Measurements from ENCODE around the gene CBLB. TPM values are rescaled to one million over a fixed set of nuclear protein-coding genes. Genes with fewer than 3 reads are reported as not detected.

CBLB gene
- total and polyA plus RNA-seq, 2 experiments from 2014 or later: 20.5 to 47.7 TPM

DNA sequence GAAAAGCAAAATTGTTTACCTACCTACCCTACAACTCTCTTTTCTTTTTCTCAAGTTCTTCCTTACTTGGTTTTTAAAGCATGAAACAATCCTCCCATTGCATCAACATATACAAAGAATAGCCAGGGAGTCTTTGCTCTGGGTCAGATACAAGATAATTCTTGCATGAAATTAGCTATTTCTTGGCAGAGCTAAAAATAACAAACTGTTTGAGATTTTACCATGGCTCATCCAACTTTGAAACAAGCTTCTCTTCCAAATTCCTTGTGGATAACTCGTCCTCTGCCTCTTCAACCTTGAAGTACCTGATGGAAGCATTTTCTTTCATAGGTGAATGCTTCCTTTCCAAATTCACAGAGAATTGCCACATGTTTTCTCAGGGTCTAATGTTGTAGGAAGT is 9.2 kb upstream of the CBLB start:
- H3K27ac Mint-ChIP-seq: peak overlapping the region; percentile 25
- Histone ChIP-seq H3K4me2 (0 out of 2 replicates have a peak overlapping the region, but pooled peaks have one; percentile 5), H3F3A (replicated peaks; ENCODE audit: low read depth) (no peaks in the 10 kb centered on the region), H3K27me3 (ENCODE audit: insufficient read depth) (no peaks in the 10 kb centered on the region), H2AFZ (no peak overlapping the region), H3K79me2 (replicated peaks; ENCODE audit: insufficient read depth) (no peaks in the 10 kb centered on the region), H3K9me2 (ENCODE audit: insufficient read depth) (no peaks in the 10 kb centered on the region), H3K27ac (ENCODE audit: low read depth) (0 out of 2 replicates have a peak overlapping the region, but pooled peaks have one; percentile 4), H4K20me1 (replicated peaks; ENCODE audit: insufficient read depth) (no peaks in the 10 kb centered on the region), H3K4me1 (ENCODE audit: insufficient read depth) (0 out of 2 replicates have a peak, but pooled peaks cover 7% of the 10 kb centered on the region), H3K36me3 (ENCODE audit: insufficient read depth) (no peaks in the 10 kb centered on the region), H3K4me3 (no peak overlapping the region)
- no peaks in the 10 kb centered on the region for H3K36me3 Mint-ChIP-seq (ENCODE audit: low read depth)
- TF ChIP-seq CREB1 (CRISPR knock-in tag; IDR thresholded peaks at IDR 0.05; ENCODE audit: low read depth) (no peak), STAT1 (IDR thresholded peaks at IDR 0.05; ENCODE audit: unreplicated experiment) (no peak), NANOG (IDR thresholded peaks at IDR 0.05; ENCODE audit: borderline replicate concordance) (no peak), ZNF114 (CRISPR knock-in tag; IDR thresholded peaks at IDR 0.05) (no peak), ZNF331 (CRISPR knock-in tag; IDR thresholded peaks at IDR 0.05; ENCODE audit: low read depth) (no peak), EZH2 (IDR thresholded peaks at IDR 0.05; ENCODE audit: low read depth, unreplicated experiment) (no peak), EZH2phosphoT487 (IDR thresholded peaks at IDR 0.05; ENCODE audit: unreplicated experiment) (no peak), POLR2AphosphoS5 (IDR thresholded peaks at IDR 0.05; ENCODE audit: low read depth) (no peak), JUNB (IDR thresholded peaks at IDR 0.05; ENCODE audit: unreplicated experiment) (no peak)
- TF ChIP-seq, protein P1, sequence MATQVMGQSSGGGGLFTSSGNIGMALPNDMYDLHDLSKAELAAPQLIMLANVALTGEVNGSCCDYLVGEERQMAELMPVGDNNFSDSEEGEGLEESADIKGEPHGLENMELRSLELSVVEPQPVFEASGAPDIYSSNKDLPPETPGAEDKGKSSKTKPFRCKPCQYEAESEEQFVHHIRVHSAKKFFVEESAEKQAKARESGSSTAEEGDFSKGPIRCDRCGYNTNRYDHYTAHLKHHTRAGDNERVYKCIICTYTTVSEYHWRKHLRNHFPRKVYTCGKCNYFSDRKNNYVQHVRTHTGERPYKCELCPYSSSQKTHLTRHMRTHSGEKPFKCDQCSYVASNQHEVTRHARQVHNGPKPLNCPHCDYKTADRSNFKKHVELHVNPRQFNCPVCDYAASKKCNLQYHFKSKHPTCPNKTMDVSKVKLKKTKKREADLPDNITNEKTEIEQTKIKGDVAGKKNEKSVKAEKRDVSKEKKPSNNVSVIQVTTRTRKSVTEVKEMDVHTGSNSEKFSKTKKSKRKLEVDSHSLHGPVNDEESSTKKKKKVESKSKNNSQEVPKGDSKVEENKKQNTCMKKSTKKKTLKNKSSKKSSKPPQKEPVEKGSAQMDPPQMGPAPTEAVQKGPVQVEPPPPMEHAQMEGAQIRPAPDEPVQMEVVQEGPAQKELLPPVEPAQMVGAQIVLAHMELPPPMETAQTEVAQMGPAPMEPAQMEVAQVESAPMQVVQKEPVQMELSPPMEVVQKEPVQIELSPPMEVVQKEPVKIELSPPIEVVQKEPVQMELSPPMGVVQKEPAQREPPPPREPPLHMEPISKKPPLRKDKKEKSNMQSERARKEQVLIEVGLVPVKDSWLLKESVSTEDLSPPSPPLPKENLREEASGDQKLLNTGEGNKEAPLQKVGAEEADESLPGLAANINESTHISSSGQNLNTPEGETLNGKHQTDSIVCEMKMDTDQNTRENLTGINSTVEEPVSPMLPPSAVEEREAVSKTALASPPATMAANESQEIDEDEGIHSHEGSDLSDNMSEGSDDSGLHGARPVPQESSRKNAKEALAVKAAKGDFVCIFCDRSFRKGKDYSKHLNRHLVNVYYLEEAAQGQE (IDR thresholded peaks at IDR 0.05; ENCODE audit: unreplicated experiment): no peak
- TF ChIP-seq, protein P2, sequence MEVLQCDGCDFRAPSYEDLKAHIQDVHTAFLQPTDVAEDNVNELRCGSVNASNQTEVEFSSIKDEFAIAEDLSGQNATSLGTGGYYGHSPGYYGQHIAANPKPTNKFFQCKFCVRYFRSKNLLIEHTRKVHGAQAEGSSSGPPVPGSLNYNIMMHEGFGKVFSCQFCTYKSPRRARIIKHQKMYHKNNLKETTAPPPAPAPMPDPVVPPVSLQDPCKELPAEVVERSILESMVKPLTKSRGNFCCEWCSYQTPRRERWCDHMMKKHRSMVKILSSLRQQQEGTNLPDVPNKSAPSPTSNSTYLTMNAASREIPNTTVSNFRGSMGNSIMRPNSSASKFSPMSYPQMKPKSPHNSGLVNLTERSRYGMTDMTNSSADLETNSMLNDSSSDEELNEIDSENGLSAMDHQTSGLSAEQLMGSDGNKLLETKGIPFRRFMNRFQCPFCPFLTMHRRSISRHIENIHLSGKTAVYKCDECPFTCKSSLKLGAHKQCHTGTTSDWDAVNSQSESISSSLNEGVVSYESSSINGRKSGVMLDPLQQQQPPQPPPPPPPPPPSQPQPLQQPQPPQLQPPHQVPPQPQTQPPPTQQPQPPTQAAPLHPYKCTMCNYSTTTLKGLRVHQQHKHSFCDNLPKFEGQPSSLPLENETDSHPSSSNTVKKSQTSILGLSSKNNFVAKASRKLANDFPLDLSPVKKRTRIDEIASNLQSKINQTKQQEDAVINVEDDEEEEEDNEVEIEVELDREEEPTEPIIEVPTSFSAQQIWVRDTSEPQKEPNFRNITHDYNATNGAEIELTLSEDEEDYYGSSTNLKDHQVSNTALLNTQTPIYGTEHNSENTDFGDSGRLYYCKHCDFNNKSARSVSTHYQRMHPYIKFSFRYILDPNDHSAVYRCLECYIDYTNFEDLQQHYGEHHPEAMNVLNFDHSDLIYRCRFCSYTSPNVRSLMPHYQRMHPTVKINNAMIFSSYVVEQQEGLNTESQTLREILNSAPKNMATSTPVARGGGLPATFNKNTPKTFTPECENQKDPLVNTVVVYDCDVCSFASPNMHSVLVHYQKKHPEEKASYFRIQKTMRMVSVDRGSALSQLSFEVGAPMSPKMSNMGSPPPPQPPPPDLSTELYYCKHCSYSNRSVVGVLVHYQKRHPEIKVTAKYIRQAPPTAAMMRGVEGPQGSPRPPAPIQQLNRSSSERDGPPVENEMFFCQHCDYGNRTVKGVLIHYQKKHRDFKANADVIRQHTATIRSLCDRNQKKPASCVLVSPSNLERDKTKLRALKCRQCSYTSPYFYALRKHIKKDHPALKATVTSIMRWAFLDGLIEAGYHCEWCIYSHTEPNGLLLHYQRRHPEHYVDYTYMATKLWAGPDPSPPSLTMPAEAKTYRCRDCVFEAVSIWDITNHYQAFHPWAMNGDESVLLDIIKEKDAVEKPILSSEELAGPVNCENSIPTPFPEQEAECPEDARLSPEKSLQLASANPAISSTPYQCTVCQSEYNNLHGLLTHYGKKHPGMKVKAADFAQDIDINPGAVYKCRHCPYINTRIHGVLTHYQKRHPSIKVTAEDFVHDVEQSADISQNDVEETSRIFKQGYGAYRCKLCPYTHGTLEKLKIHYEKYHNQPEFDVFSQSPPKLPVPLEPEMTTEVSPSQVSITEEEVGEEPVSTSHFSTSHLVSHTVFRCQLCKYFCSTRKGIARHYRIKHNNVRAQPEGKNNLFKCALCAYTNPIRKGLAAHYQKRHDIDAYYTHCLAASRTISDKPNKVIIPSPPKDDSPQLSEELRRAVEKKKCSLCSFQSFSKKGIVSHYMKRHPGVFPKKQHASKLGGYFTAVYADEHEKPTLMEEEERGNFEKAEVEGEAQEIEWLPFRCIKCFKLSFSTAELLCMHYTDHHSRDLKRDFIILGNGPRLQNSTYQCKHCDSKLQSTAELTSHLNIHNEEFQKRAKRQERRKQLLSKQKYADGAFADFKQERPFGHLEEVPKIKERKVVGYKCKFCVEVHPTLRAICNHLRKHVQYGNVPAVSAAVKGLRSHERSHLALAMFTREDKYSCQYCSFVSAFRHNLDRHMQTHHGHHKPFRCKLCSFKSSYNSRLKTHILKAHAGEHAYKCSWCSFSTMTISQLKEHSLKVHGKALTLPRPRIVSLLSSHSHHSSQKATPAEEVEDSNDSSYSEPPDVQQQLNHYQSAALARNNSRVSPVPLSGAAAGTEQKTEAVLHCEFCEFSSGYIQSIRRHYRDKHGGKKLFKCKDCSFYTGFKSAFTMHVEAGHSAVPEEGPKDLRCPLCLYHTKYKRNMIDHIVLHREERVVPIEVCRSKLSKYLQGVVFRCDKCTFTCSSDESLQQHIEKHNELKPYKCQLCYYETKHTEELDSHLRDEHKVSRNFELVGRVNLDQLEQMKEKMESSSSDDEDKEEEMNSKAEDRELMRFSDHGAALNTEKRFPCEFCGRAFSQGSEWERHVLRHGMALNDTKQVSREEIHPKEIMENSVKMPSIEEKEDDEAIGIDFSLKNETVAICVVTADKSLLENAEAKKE (CRISPR knock-in tag; IDR thresholded peaks at IDR 0.05): no peak
- TF ChIP-seq, protein P3, sequence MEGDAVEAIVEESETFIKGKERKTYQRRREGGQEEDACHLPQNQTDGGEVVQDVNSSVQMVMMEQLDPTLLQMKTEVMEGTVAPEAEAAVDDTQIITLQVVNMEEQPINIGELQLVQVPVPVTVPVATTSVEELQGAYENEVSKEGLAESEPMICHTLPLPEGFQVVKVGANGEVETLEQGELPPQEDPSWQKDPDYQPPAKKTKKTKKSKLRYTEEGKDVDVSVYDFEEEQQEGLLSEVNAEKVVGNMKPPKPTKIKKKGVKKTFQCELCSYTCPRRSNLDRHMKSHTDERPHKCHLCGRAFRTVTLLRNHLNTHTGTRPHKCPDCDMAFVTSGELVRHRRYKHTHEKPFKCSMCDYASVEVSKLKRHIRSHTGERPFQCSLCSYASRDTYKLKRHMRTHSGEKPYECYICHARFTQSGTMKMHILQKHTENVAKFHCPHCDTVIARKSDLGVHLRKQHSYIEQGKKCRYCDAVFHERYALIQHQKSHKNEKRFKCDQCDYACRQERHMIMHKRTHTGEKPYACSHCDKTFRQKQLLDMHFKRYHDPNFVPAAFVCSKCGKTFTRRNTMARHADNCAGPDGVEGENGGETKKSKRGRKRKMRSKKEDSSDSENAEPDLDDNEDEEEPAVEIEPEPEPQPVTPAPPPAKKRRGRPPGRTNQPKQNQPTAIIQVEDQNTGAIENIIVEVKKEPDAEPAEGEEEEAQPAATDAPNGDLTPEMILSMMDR (conservative IDR thresholded peaks at IDR 0.05; ENCODE audit: low read depth in 2 of 2): no peak
- TF ChIP-seq, protein P4, sequence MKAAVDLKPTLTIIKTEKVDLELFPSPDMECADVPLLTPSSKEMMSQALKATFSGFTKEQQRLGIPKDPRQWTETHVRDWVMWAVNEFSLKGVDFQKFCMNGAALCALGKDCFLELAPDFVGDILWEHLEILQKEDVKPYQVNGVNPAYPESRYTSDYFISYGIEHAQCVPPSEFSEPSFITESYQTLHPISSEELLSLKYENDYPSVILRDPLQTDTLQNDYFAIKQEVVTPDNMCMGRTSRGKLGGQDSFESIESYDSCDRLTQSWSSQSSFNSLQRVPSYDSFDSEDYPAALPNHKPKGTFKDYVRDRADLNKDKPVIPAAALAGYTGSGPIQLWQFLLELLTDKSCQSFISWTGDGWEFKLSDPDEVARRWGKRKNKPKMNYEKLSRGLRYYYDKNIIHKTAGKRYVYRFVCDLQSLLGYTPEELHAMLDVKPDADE (IDR thresholded peaks at IDR 0.05): no peak
- no peaks in the 10 kb centered on the region for H3K9me3 Mint-ChIP-seq
- ATAC-seq (no peak), DNase-seq (ENCODE audit: low spot score) (peak; percentile 10)
- no peak overlapping the region for H3K4me3 Mint-ChIP-seq
- no peaks in the 10 kb centered on the region for H3K27me3 Mint-ChIP-seq (ENCODE audit: insufficient read depth, low read depth, poor library complexity)
- peaks cover 9% of the 10 kb centered on the region; the same call in 2 of the 3 replicates for H3K4me1 Mint-ChIP-seq

All from GM23338 (cell line).